GM19463 (cell line): ENCODE results near the gene TTLL8.
"Not testable (repeated sequence)": the region's sequence is repeated elsewhere in the genome, so short reads cannot be mapped to it uniquely, and the experiment has no call there.

ENCODE experiments used
- ATAC-seq: cut with Tn5 transposase; IDR thresholded peaks from one replicate; pipeline ENCODE4 v1.9.1; 2021; ENCODE audit warnings: mild to moderate bottlenecking, moderate library complexity; ENCODE audit not compliant: unreplicated experiment

Gene TTLL8

GRCh38 chr22:50058061-50058905 is at the start of gene TTLL8:
TSS of gene TTLL8 (minus strand) at chr22:50058298.
- ATAC-seq = no peak

GRCh38 chr22:50107529-50107928 is 49.4 kb upstream of the TTLL8 start:
- ATAC-seq = no peak

- no peak for ATAC-seq
These were observed 47.4 kb upstream of the TTLL8 start for GRCh38 chr22:50105208-50106100.

GRCh38 chr22:50104141-50104544 is 46.0 kb upstream of the TTLL8 start:
- ATAC-seq = no peak

- no peak for ATAC-seq
These were observed 44.8 kb upstream of the TTLL8 start for GRCh38 chr22:50102946-50103345.

- no peak for ATAC-seq
These were observed 43.9 kb upstream of the TTLL8 start for GRCh38 chr22:50101870-50102565.

- no peak for ATAC-seq
These were observed 40.0 kb upstream of the TTLL8 start for GRCh38 chr22:50098052-50098451.

GRCh38 chr22:50092342-50092741 is 34.2 kb upstream of the TTLL8 start:
- no peak for ATAC-seq

GRCh38 chr22:50091092-50091768 is 33.1 kb upstream of the TTLL8 start:
- ATAC-seq = no peak

GRCh38 chr22:50090412-50090714 is 32.3 kb upstream of the TTLL8 start:
- no peak for ATAC-seq

GRCh38 chr22:50089682-50090411 is 31.7 kb upstream of the TTLL8 start, which contains the start of gene MOV10L1:
TSS of gene MOV10L1 (plus strand) at chr22:50090006. CDS start at chr22:50090089, 83 bp downstream.
- ATAC-seq = no peak

- no peak for ATAC-seq
These were observed 31.1 kb upstream of the TTLL8 start for GRCh38 chr22:50089231-50089630.

GRCh38 chr22:50088096-50088495 is 30.0 kb upstream of the TTLL8 start:
- ATAC-seq = no peak

GRCh38 chr22:50087646-50088045 is 29.5 kb upstream of the TTLL8 start:
- ATAC-seq = no peak

GRCh38 chr22:50086975-50087374 is 28.9 kb upstream of the TTLL8 start:
- ATAC-seq = not testable (repeated sequence)

- no peak for ATAC-seq
These were observed 28.4 kb upstream of the TTLL8 start for GRCh38 chr22:50086526-50086925.

- ATAC-seq = no peak
These were observed 27.3 kb upstream of the TTLL8 start, which contains the start of gene MLC1 for GRCh38 chr22:50085211-50085972. TSS of gene MLC1 (minus strand) at chr22:50085426. CDS start at chr22:50084902, 524 bp downstream.

- no peak for ATAC-seq
These were observed 26.5 kb upstream of the TTLL8 start for GRCh38 chr22:50084614-50085021.

- no peak for ATAC-seq
These were observed 26.0 kb upstream of the TTLL8 start for GRCh38 chr22:50084080-50084477.
